SK-N-DZ (cell line): ENCODE data around the gene BCHE.

ENCODE experiments used
- DNase-seq: peaks from one replicate; pipeline ENCODE4 v3.0.0-alpha.2; 2015; ENCODE audit warnings: low spot score

BCHE gene

DNA sequence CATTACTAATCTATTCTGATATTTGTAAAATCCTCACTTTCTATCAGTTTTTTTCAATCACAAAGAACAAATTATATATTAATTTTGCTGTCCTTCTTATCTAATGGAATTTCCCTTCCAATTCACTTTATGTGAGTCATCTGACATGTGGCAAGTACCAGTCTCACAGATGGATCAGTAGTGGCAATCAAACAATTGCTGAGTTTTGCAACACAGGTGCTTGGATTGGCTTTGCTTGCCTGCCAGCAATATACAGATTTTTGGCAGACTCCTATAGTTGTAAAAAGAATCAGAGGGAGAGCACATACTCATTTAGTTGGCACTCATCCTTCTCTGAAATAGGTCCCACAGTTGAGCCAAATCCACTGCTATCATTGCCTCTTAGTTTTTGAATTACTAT lies 83.7 kb downstream of the BCHE start:
- no peak for DNase-seq

- DNase-seq, result no peak
These were observed 85.6 kb downstream of the BCHE start for GRCh38 chr3:165751637-165752036.

GRCh38 chr3:165749821-165750220 lies 87.4 kb downstream of the BCHE start:
- no peak for DNase-seq

GRCh38 chr3:165749241-165749640 lies 88.0 kb downstream of the BCHE start:
- no peak for DNase-seq

GRCh38 chr3:165748094-165748493 lies 89.1 kb downstream of the BCHE start:
- DNase-seq, result no peak

DNA sequence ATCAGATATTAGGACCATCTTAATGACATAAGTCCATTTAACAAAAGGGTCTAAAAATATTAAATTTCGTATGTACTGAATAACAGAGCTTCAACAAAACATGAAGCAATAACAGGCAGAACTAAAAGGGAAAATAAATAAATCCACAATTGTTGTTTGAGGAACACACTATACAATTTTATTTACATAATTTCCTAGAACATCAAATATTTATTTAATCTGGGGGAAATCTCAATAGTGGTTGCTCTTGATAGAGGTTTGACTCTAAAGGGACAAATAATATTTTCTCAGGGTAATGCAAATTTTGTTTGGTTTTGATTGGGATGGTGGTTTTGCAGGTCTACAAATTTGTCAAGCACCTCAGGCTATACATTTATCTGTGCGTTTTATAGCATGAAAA lies 90.3 kb downstream of the BCHE start:
- no peak for DNase-seq

DNA sequence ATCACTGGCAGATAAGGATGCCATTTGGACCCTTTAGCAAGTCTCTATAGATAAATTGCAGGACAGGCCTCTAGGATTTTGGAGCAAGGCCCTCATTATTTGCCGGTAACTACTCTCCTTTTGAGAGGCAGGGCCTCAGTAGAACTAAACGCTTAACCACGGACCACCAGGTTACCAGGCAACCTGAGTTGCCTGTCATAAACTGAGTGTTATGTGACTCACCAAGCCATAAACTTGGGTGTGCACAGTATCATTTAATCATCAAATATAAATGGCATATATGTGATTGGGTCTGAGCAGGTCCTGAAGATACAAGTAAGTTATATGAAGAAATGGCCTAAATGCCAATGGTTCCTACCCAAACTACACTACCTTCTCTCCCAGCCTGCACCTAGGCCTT lies 93.2 kb downstream of the BCHE start:
- no peak for DNase-seq

DNA sequence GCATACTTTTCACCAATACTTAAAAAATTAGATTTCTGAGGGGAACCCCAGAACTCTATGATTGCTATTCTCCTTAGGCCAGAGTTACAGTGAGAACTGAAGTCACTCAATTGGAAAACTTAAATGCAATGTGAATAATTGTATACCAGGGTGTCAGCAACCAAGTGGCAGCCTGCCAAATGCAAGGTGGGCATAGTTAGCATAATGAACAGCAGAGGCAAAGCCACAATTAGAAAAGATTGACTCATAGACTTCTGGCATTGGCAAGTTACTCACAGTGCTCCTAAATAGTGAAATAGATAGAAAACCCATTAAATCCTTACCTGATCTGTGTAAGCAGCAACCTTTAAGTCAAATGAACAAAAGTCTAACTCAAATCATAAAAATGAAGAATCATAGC lies 94.9 kb downstream of the BCHE start:
- DNase-seq, result no peak

- no peak for DNase-seq
These were observed 107.5 kb downstream of the BCHE start for GRCh38 chr3:165729756-165730155.

GRCh38 chr3:165728924-165729323 lies 108.3 kb downstream of the BCHE start:
- no peak for DNase-seq

GRCh38 chr3:165725296-165725695 lies 111.9 kb downstream of the BCHE start:
- no peak for DNase-seq
